Mesenteric fat pad (tissue), 1 donor: ENCODE measurements around the gene CIAPIN1. TPM values are rescaled to one million over a fixed set of nuclear protein-coding genes. Genes with fewer than 3 reads are reported as not detected.
A peak's percentile ranks its signal among the peaks of the same experiment; 100 is the strongest.

Experiments used
- DNase-seq: peaks from one replicate; pipeline ENCODE4 v3.0.0-alpha.2; 2020; ENCODE audit warnings: low spot score
- total RNA-seq: library from RNA; stranded (reverse); fragmentation: NEBNext Ultra II Directional; extraction: Animal tissue kit (Norgen Biotek cat#: 25700); gene quantifications from one replicate; pipeline ENCODE4 v1.2.1, GENCODE V29; 2021
- donor health status: DM: yes; HTN: yes; CAD: no.

Gene CIAPIN1
- total RNA-seq, 1 donor from 2014 or later, result 53.6 TPM

DNA sequence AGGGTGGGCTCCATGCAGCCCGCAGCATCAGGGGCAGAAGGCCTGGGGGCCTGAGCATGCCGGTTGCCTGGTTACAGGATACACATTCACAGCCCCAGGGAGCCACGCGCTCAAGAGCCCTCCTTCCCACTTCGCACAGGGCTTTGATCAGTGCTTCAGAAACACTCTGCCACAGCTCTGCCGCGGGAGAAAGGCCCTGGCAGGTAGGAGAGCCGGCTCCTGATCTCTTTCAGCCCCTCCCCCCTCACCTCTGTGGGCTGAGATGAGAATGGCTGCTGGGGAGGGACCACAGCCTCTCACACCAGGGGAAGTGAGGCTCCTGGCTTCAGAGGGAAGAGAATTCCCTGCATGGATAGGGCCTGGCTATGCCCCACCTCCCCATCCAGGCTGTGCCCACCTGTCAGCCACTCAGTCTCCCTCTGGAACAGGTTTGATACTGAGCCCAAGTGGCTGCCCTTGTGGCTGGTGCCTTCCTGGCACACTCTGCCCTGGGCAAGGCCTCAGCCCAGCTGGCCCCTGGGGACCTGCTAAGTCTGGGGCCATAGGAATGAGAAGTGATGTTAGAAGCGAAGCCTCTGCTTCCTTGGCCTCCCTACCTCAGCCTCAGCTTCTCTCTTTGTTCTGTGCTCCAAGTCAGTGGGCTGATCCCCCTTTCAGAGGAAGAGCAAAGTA is 30.5 kb upstream of the CIAPIN1 start:
- peak; percentile 81 for DNase-seq

GRCh38 chr16:57476546-57477410 is 29.6 kb upstream of the CIAPIN1 start:
- DNase-seq, result peak; percentile 72

DNA sequence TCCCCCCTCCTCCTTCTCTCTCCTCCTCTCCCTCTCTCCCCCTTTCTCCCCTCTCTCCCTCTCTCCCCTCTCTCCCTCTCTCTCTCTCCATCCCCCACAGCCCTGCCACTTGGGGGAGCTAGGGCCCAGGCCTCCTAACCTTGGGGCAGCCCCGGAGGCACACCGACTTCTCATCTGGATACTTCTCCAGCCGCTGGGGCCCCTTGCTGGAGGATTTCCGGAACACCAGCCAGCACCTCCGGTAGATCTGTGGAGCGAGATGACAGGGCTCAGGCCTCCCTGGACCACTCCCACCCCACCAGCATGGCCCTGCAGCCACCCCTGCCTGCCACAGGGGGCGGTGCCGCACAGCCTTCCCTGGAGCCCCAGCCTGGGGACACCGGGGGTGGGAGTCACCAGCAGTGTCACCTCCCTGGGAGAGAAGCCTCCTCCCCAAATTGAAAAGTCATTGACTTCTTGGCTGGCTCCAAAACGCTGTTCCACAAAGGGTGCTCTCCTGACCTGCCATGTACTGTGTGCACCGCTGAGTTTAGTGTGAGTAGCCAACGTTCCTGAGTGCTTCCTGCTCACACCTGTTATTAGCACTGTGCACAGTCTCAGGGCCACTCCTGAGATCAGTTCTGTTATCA is 28.6 kb upstream of the CIAPIN1 start:
- no peak for DNase-seq

DNA sequence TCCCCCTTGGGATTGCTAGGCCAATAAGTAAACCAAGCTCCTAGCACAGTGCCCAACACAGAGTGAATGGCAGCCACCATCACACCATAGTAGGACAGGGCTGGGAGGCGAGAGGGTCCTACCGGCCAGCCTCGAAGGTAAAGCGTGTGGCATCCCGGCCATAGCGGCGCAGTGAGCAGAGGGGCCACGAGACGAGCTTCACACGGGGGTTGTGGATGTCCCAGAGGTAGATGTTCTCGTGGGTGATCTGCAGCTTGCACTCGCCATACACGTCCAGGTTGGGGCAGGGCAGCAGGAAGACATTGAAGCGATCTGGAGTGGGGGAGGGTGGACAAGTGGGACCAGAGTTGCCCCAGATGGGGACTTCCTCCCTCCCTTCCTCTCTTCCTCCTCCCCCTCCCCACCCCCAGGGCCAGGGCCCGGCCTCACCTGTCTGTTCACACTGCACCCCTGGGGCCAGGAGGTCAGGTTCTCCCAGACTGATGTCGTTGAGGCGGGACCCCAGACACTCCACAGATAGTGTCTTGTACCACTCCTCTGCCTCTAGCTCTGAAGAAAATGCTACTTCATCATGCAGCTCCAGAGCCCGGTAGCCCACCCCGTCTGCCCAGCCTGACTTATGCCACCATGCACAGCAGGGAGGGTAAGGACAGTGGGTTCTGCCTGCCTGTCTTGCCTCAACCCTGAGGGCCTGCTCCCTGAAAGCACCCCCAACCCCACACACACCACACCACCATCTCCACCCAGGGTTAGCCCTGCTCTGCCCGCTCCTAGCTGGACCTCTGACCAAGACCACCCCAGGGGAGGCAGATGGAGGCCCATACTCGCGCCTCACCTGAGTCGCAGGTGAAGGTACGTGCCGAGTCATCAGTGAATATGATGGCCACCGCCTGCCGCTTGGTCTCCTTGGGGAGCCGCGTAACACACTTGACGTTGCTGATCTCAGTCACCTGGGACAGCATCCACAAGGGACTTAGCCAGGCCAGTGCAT is 27.8 kb upstream of the CIAPIN1 start:
- DNase-seq, result no peak

- no peak for DNase-seq
These were observed 26.7 kb upstream of the CIAPIN1 start for GRCh38 chr16:57473906-57474305.

- no peak for DNase-seq
These were observed 26.1 kb upstream of the CIAPIN1 start for GRCh38 chr16:57473176-57473840.

GRCh38 chr16:57472665-57473060 is 25.5 kb upstream of the CIAPIN1 start:
- DNase-seq, result no peak

GRCh38 chr16:57471852-57472664 is 24.9 kb upstream of the CIAPIN1 start:
- no peak for DNase-seq

GRCh38 chr16:57471209-57471608 is 24.0 kb upstream of the CIAPIN1 start:
- no peak for DNase-seq

GRCh38 chr16:57470711-57471110 is 23.5 kb upstream of the CIAPIN1 start:
- DNase-seq, result no peak

- no peak for DNase-seq
These were observed 22.8 kb upstream of the CIAPIN1 start for GRCh38 chr16:57469917-57470470.

- DNase-seq, result no peak
These were observed 21.9 kb upstream of the CIAPIN1 start for GRCh38 chr16:57469046-57469445.

DNA sequence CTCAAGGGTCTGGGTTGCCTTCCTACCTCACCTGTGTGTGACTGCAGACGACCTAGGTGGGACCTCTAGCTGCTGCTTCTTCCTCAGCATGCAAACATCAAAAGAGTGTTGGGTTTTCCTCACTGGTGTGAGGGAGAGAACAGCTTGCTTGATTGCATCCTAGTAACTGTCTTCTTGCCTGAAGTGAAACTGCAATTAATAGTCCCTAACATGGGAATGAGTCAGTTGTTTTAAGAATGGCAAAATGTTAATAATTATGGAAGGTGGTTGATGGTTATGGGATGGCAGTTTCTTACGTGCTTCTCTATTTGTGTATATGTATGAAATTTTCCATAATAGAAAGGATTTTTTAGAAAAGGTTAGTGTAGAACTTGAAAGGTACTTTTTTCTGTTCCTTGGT is 21.2 kb upstream of the CIAPIN1 start:
- DNase-seq, result no peak

DNA sequence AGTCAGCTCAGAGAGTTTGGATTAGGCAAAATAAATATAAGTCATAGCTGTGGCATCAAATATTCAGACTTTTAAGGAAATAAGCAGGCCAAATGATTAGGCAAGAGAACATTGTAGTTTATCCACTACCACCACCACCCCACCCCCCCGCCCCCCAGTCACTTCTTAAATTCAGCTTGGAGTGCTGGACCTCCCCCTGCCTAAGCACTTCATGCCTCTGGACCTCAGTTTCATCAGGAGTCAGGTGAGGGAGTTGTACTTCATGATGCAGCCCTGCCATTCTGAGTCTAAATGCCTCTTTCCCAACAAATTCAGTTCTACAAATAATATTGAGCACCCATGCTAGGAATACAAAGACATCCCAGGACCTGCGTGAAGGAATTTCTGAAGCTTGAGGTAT is 17.3 kb upstream of the CIAPIN1 start:
- no peak for DNase-seq

DNA sequence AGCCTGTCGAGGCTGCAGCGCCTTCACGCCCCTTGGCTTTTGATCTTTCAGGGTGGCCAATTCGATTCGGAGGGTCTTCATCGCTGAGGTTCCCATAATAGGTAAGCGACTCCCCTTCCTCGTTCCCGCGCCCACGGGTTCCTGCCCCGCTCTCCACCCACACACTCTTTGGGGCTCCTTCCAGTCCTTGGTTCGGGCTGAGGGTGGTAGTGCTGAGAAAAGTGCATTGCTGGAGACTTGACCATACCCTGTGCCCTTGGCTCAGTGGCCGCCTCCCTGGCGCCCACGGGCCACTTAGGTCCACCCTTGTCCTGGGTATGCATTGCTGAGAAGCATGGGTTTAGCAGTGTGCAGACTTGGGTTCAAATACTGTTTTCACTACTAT is 15.8 kb upstream of the CIAPIN1 start:
- no peak for DNase-seq

GRCh38 chr16:57462209-57462977 is 15.2 kb upstream of the CIAPIN1 start, which contains the start of gene POLR2C:
TSS of gene POLR2C (plus strand) at chr16:57462679. CDS start at chr16:57462725, 46 bp downstream.
- DNase-seq, result peak; percentile 96

- no peak for DNase-seq
These were observed 4.8 kb upstream of the CIAPIN1 start for GRCh38 chr16:57452021-57452420.

DNA sequence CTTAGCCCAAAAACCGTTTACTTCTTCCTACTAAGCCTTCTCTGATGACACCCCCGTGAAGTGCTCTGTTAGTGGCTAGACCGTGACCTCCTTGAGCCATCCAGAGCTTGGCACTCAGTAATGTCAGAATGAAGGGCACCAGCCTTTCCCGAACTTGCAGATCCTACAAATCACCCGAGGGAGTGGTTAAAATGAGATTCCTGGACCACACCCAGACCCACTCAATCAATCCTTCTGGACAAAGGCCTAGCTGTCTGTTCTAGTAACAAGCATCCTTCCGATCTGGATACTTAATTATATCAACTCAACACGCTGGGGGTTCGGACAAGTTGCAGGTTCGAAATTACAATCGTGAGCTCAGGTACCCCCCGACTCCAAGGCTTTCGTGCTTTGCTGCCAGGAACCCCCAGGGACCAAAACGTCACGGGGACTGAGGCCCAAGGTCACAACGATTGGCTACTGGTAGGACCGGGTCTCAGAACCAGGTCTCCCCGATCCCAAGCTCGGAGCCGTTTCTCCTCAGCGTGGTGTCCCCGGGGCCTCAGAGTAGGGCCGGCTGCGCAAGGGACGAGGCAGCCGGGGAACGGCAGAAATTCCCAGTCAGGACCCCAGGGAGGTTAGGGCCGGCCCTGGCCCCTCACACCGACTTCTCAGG is 527 bp downstream of the CIAPIN1 start:
- no peak for DNase-seq
